Posterior cingulate gyrus (tissue), 11 donors: ENCODE measurements around the gene RIPK4.

Source experiments
- DNase-seq, 10 donors: peaks; one replicate each; pipeline versions ENCODE4 v3.0.0 to v3.0.0-alpha.2; 2020 to 2021; ENCODE audit warnings: mixed read lengths in 3 of 10
- intact Hi-C: fragments of 100-400 bp; cut with DNase I; formaldehyde crosslinking; loops from one replicate; pipeline ENCODE4 v1.15.1; 2023

The RIPK4 gene

GRCh38 chr21:41770901-41771624 lies 4.2 kb upstream of the RIPK4 start:
- DNase-seq: peak in 2 of 10 donors; percentile 48 to 71
- intact Hi-C loops: no loop called here

GRCh38 chr21:41769933-41770332 lies 3.1 kb upstream of the RIPK4 start:
- peak in 1 of 10 donors; percentile 22 for DNase-seq
- intact Hi-C loops: no loop called here

- intact Hi-C loops: no loop called here
Observed at GRCh38 chr21:41769521-41769920, 2.7 kb upstream of the RIPK4 start.

GRCh38 chr21:41769111-41769510 lies 2.3 kb upstream of the RIPK4 start:
- peak in 1 of 10 donors; percentile 20 for DNase-seq
- intact Hi-C loops: no loop called here

More at GRCh38 chr21:41769521-41769920, 2.7 kb upstream of the RIPK4 start:
- peak in 1 of 10 donors; percentile 49 for DNase-seq

GRCh38 chr21:41768437-41769042 lies 1.7 kb upstream of the RIPK4 start:
- intact Hi-C loops: no loop called here
- DNase-seq: peak in 1 of 10 donors; percentile 42

GRCh38 chr21:41767606-41768436 lies 969 bp upstream of the RIPK4 start:
- intact Hi-C loops: no loop called here
- peak in 1 of 10 donors; percentile 21 for DNase-seq

GRCh38 chr21:41765973-41766882 lies 624 bp downstream of the RIPK4 start:
- peak in 1 of 10 donors; percentile 75 for DNase-seq
- intact Hi-C loops: no loop called here

GRCh38 chr21:41765420-41765821 lies 1.4 kb downstream of the RIPK4 start:
- intact Hi-C loops: no loop called here
- DNase-seq: peak in 2 of 10 donors; percentile 8 to 44

- intact Hi-C loops: no loop called here
- peak in 2 of 10 donors; percentile 20 to 39 for DNase-seq
Observed at GRCh38 chr21:41764558-41765419, 2.1 kb downstream of the RIPK4 start.

- peak in 1 of 10 donors; percentile 59 for DNase-seq
- intact Hi-C loops: no loop called here
Observed at GRCh38 chr21:41763996-41764395, 2.9 kb downstream of the RIPK4 start.

- peak in 2 of 10 donors; percentile 29 to 46 for DNase-seq
- intact Hi-C loops: no loop called here
Observed at GRCh38 chr21:41763398-41763931, 3.4 kb downstream of the RIPK4 start.

- peak in 1 of 10 donors; percentile 12 for DNase-seq
- intact Hi-C loops: no loop called here
Observed at GRCh38 chr21:41762753-41763152, 4.1 kb downstream of the RIPK4 start.

GRCh38 chr21:41761934-41762635 lies 4.8 kb downstream of the RIPK4 start:
- DNase-seq: peak in 1 of 10 donors; percentile 43
- intact Hi-C loops: no loop called here

- intact Hi-C loops: no loop called here
- peak in 1 of 10 donors; percentile 42 for DNase-seq
Observed at GRCh38 chr21:41761211-41761933, 5.5 kb downstream of the RIPK4 start.

GRCh38 chr21:41760411-41760810 lies 6.4 kb downstream of the RIPK4 start:
- intact Hi-C loops: no loop called here
- DNase-seq: no peak

GRCh38 chr21:41759926-41760325 lies 6.9 kb downstream of the RIPK4 start:
- no peak for DNase-seq
- intact Hi-C loops: no loop called here

GRCh38 chr21:41759214-41759840 lies 7.5 kb downstream of the RIPK4 start:
- DNase-seq: peak in 1 of 10 donors; percentile 31
- intact Hi-C loops: no loop called here
